SH-SY5Y (cell line): ENCODE results near the gene VWA3B.

Experiments used
- GATA2 ChIP-seq: IDR thresholded peaks from 2 replicates; pipeline ENCODE4 v1.6.1; 2011; ENCODE audit warnings: mild to moderate bottlenecking, low read depth, low read length
- GATA3 ChIP-seq: IDR thresholded peaks from 2 replicates; pipeline ENCODE4 v1.6.1; 2011; ENCODE audit warnings: low read depth, mild to moderate bottlenecking, low read length, moderate library complexity

GRCh38 chr2:98137196-98137595 lies 50.2 kb downstream of the VWA3B start:
- TF ChIP-seq GATA2 (no peak), GATA3 (no peak)
